SIG-M5 (cell line): ENCODE results near the gene LAMA3.

Experiments used
- DNase-seq: peaks from one replicate; lab custom pipeline; 2025; lab: John Stamatoyannopoulos, UW

The LAMA3 gene

DNA sequence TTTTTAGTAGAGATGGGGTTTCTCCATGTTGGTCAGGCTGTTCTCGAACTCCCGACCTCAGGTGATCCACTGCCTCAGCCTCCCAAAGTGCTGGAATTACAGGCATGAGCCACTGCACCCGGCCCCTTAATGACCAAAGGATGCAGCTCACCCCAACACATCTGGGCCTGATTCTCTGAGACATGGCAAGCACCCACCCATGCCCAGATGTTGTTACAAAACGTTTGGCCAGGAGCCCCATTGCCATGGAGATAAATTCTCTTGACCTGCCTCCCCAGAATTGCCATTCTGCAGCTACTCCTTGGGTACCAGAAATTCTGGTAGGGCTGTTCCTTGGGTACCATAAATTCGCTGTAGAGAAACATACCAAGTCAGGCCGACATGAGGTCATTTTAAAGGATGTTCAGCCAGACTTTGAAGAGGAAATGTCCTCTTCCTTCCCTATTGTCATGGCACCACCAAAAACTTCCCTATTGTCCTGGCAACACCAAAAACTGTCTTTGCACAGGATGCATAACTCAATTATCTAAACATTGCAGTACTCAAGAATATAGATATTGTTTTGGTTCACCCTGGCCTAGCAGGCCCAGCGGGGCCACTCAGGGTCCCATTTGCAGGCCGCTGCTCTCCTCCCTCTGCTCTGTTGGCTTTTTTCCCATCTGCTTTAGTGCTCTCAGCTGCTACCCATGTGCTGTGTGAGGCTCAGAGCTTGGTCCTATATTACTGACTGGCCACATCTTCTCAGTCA, 164.4 kb downstream of the LAMA3 start:
- DNase-seq, result no peak

DNA sequence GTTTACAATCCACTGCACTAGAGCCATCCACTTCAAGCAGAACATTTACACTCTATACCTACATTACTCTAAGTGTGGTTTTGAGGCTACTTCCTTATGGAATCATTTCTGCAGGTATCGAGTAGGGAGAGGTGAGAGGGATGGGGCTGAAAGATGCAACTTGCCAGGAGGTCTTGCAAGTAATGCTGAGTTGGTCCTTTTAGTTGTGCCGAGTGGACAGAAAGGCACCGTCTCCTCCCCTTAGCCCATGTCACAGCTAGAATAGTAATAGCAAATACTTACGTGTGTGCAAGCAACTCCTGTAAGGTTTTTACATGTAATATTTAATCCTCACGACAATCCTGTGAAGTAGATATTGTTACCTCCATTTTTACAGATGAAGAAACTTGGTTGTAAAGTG, 166.5 kb downstream of the LAMA3 start:
- DNase-seq, result no peak

DNA sequence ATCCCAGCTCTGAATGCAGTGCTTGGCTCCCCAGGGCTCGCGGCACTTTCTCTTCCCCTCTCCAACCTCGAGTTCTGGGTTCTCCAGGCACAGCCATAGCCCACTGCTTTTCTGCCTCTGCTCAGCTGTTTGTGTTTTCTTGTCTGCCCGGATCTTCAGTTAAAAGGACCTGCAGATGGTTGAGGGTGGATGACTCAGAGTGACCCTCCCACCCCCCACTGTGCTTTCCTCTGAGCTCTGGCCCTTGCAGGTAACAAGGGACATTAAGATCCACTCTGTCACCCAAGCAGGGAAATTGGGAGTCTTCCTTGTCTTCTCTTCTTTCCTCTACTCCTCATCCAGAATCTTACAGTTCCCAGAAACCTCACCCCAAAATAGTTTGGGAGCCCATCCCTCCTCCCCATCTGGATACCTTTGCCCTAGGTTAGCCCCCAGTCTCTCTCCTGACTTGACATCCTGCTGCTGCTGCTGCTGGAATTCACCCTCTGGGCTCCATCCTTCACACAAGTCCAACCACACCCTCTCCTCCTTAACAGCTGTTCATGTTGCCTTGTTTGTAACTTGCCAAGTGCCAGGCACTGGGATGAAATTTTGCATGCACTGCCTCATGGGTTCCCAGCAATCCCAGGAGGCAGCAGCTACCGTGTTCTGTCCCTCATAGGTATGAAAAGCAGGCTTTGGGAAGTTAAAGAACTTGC, 167.4 kb downstream of the LAMA3 start:
- DNase-seq, result no peak

DNA sequence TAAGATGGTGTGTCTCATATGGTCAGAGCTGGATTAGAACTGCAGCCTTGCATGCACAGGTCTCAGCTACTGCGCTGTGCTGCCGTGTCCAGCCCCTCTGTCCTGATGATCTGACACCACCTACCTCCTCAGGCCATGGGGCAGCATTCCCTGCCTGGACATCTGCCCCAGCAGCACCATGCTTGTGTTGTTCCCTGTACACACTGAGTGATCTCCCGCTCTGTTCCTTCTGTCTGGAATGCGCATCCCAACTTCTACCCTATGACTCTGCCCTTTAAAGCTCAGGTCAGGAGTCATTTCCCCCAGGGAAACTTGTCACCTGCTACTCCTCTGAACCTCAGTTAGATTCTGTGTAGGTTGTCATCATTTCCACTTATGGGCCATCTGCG, 167.9 kb downstream of the LAMA3 start:
- DNase-seq, result no peak

DNA sequence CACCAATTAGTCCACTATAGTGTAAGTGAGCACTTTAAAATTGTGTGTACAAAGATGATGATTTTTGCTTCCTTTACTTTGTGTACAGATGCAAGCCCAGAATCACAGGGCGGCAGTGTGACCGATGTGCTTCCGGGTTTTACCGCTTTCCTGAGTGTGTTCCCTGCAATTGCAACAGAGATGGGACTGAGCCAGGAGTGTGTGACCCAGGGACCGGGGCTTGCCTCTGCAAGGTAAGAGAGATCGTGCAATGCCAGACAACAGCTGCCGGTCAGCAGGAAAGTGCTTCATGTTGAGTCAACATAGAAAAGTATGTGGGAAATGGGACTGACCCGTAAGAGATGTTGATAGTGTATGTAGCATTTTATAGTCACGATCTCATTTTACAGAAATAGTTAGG, 168.5 kb downstream of the LAMA3 start:
- DNase-seq, result no peak

DNA sequence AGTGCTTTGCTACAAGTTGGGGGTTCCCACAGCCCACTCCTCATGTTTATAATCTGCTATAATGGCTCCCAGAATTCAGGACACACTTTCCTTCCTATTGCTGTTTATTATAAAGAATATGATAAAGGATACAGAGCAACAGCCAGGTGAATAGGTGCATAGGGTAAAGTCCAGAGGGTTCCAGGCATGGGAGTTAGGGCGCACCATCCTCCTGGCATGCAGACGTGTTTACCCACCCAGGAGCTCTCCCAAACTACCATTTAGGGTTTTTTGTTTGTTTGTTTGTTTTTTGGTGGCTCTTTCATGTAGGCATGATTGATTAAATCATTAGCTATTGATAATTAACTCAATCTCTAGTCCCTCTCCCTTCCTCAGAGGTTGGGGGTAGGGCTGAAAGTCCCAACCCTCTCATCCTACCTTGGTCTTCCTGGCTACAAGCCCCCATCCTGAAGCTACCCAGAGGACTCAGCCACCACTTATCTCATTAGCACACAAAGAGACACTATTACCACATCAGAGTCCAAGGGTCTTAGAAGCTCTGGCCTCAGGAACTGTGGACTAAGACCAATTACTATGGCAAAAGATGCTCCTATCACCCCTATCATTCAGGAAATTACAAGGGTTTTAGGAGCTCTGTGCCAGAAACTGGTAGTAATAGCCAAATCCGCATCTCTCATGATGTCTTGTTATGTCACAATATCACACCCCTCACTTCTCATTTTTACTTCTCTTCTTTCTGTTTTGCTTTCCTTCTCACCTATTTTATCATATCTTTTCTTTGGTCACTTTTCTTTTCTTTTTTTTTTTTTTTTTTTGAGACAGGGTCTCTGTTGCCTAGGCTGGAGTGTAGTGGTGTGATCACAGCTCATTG, 170.4 kb downstream of the LAMA3 start:
- DNase-seq, result no peak

DNA sequence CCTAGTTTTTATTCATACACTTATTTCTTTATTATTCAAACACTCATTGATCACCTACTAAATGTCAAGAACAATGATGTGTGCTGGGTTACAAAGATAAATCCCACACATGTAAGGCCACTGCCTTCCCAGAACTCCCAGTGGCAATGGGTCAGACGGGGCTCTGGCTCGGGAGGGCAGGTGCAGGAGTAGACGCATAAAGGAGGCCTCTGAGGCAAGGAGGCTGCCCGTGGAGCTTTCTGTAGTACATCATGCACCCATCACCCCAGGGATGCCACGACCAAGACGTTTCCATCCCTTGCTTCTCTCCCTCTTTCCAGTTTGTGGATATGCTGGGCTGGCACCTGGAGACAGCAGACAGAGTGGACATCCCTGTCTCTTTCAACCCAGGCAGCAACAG, 172.1 kb downstream of the LAMA3 start:
- no peak for DNase-seq

DNA sequence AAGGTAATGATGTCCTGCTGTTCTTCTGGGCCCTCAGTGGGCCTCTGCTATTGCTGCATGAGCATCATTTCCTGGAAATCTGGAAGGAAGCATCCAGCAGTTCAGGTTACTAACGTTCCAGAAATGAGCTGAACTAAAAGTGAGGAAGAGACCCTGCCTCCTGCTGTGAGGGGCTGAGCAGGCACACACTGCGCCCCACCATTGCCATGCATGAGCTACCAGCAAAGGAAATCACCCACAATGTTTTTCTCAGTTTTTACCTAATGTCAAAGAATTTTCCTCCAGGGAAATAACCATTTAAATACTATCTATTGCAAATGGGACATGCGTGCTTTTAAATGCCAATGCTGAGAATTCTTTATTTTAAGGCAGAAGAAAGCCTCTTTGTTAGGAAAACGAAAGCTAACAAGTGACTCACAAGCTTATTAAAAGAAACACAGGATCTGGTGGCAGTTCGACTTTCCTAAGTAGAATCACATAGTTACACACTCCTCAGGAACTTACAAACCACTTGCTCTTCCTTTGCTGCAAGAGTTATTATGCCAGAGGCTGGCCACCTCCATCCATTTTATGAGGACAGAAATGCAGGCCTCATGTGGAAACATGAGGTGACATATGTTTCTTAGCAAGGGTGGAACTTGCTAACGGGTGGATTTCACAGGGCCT, 172.7 kb downstream of the LAMA3 start:
- peak; percentile 6 for DNase-seq

DNA sequence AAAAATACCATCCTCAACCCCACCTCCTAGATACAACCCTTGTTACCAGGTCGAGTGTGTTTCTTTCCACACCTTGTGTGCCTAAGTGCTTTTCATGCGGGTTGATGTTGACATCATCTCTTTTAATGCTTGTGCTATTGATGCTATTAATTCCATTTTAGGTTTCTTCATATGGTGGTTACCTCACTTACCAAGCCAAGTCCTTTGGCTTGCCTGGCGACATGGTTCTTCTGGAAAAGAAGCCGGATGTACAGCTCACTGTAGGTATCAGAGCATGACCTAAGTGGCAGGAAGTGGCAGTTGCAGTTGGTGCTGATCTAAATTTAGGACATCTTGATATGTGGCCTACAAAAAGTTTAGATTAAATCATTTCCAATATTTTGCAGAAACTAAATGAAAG, 175.4 kb downstream of the LAMA3 start:
- DNase-seq, result no peak

DNA sequence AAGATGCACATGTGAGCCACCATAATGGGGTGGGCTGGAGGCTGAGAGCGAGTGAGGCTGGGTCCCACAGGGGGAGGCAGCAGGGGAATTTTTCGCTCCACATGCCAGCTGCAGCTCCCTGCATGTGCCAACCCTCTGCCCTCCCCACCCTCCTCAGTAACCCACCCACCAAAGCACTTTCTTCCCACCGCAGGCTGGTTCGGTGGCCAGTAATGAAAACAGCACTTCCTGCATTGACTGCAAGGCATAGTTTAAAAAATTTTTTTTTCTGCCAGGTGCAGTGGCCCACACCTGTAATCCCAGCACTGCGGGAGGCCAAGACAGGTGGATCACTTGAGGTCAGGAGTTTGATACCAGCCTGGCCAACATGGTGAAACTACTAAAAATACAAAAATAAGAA, 177.8 kb downstream of the LAMA3 start:
- DNase-seq, result no peak

DNA sequence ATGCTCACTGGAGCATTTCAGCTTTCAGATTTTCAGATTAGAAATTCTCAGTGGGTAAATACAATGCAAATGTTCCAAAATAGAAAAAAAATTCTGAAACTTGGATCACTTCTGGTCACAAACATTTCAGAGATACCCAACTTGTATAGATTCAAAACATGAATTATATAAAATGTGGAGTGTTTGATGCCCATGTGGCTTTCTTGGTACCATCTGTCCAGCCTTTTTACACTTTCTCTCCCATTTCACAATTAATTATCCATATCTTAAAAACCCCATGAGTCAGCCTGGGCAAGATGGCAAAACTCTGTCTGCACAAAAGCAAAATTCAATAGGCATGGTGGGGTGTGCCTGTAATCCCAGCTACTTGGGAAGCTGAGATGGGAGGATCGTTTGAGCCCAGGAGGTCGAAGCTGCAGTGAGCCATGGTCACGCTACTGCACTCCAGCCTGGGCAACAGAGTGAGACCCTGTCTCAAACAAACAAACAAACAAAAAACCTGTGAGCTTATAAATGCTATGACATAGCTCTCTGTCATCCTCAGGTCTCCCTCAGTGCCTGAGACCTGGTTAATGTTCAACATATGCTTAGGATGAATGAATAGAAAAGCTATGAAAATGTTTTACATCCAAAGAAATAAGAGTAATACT, 179.0 kb downstream of the LAMA3 start:
- DNase-seq, result no peak

DNA sequence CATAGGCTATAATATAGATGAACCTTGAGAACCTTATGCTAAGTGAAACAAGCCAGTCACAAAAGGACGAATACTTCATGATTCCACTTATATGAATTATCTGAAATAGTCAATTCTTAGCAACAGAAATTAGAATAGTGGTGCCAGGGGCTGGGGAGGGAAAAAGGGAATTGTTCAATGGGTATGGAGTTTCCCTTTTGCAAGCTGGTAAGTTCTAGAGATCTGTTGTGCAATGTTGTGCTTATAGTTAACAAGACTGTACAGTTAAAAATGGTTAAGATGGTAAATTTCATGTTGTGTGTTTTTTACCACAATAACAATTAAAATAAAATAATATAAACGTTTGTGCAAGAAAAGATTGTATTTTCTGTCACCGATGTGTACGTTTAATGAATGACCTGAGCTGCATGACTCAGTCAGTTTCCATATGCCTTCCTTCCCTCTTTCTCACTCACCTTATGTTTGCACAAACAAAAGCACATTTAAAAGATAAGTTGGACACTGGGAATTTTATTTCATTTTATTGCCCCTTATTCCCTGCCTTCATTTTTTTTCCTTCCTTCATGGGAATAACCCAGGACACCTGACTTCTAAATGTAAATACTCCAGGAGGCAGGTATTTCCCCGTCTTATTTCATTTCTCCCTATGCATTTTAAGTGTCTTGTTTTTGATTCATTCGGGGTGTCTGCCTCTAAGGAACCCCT, 181.6 kb downstream of the LAMA3 start:
- DNase-seq, result no peak

DNA sequence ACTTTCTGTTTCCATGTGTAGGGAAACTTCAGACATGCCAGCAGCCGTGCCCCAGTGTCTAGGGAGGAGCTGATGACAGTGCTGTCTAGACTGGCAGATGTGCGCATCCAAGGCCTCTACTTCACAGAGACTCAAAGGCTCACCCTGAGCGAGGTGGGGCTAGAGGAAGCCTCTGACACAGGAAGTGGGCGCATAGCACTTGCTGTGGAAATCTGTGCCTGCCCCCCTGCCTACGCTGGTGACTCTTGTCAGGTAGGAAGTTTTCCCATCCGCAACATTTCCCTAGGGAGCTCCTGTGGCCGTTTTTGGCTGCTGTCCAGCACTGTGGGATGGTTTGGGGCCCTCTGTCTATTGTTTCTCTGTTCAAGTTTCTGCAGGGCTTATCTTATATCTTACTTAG, 182.2 kb downstream of the LAMA3 start:
- DNase-seq, result no peak

DNA sequence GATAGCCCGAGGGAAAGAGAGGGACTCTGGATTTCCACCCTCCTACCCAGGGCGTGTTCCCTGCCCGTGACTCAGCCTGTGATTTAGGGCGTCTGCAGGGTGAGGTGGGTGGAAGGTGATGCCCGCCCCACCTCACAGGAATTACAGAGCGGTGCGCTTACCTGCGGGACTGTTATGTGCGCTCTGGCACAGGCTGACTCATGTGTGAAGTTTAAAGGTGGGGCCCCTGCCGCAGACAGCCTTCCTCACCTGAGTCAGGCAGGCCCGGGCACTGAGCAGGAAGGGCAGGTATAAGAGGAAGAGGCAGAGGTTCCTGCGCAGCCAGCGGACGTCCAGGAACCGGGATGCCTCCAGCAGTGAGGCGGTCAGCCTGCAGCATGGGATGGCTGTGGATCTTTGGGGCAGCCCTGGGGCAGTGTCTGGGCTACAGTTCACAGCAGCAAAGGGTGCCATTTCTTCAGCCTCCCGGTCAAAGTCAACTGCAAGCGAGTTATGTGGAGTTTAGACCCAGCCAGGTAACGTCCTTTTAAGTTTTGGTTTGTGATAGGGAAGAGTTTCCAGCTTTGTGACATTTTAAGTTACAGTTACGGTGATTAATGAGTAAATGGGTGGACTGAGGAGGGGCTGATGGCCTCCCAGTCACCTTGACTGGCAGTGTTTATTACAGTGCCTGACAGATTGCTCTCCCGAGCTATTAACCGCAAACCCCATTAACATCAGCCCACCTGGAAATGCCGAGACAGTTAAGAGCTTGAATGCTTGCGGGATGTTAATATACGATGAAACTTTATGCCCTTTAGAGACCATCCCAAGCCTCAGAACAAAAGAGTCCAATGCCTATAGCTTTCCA, 183.7 kb downstream of the LAMA3 start:
- no peak for DNase-seq

DNA sequence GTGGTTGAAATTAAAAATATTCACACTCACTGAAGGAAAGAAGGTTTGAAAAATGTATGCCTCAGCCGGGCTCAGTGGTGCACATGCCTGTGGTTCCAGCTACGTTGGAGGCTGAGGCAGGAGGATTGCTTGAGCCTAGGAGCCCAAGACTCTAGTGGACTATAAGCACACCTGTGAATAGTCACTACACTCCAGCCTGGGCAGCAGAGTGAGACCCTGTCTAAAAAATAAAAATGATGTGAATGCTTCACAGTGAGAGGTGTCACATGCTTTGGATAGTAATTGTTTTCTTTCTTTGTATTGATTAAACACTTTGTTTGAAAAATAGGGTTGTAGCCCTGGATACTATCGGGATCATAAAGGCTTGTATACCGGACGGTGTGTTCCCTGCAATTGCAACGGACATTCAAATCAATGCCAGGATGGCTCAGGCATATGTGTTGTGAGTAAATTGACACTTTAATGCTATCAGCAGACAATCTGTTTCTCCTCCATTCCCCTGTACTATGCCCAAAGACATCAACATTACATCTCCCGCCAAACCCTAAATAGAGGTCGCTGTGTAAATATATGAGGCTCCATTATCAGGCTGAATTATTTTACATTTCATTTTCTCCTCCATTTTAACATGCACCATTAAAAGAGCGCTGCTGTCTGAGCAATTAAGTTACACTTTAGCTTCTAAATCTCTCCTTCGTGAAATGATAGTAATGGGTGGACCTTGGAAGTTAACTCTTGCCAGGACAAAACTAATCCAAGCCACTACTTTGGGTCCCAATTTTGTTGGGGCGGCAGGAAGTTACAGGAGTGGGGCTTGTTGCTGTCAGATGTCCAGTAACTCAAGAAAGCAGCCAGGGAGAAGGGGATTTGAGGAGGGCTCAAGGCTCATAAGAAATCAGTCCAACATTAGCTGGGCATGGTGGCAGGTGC, 187.0 kb downstream of the LAMA3 start:
- DNase-seq, result no peak

DNA sequence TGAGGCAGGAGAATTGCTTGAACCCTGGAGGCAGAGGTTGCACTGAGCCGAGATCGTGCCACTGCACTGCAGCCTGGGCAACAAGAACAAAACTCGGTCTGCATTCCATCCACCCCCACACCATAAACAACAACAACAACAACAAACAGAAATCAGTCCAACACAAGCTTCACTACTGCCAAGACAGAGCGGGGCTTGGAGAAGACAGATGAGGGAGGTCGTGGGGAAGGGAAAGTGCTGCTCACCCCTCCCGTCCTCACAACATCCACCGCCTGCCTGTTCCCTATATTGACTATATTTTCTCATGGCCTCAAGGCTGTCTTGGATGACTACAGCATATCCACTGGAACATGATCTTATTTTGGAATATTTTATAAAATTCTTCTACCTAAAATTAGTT, 187.7 kb downstream of the LAMA3 start:
- DNase-seq, result no peak

DNA sequence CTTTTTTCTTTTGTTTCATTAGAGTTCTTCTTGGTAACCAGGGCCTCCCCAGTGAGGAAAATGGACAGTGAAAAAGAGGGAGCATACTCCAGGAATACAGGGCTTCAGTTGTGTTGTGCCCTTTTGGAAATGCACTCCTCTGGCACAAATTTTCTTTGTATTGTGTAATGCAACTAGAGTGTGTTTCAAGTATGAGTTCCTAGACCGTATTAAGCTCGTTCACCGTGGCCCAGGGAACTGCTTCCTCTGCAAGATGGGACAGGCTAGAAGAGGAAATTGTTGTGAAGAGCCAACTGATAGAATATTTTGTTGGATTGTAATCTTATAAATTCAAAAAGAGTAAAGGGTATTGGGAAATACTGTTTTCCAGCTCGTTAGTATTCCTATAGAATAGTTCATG, 188.1 kb downstream of the LAMA3 start:
- no peak for DNase-seq

DNA sequence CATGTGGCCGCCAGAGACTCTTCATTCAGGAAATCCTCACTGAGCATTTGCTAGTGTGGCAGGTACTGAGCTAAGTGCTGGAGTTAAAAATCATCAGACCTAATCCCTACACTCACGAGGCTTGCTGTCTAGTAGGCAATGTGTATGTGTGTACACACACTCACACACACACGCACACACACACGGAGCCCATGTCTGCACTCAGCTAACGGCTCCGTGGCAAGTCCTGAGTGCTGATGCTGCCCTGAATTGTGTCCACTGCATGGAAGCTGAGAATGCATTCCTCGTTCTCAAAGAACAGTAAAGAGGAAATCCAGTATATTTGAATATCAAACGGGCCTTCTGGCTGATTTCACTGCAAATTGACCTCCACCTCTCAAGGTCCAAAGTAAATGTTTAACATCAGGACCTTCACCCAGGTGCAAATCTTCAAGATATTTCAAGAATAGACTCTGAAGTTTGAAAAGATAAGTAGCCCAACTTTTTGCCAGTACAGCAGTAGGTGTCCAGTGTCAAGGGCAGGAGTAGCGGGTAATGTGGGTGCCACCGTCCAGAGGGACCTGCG, 189.2 kb downstream of the LAMA3 start:
- no peak for DNase-seq

DNA sequence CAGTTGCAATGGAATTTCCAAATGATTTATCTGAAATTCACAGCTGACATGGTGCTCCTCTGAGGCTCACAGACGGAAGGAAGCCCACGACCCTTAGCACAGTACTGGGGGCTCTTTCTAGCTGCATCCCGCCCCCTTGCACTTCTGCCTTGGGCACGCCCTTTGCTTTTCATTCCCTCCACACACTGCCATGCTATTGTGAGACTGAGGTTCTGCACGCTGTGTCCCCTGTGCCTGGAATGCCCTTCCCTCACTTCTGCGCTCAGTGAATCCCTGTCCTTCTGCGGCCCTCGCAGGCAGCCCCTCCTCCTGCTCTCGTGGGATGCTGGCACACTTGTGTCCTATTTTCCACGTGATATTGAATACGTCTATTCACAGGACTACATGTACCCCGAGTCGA, 189.9 kb downstream of the LAMA3 start:
- DNase-seq, result no peak
